Renal cortex interstitium (tissue), 11 donors: ENCODE data around the gene PRKAA2. TPM values are rescaled to one million over a fixed set of nuclear protein-coding genes. Genes with fewer than 3 reads are reported as not detected.
A peak's percentile ranks its signal among the peaks of the same experiment; 100 is the strongest.

ENCODE experiments used
- DNase-seq, 11 donors: peaks; one replicate each; pipeline ENCODE4 v3.0.0-alpha.2; 2013; ENCODE audit warnings: low read depth in 9 of 11, low spot score in 4 of 11; ENCODE audit errors: extremely low read depth in 1 of 11
- polyA plus RNA-seq, 3 donors: library from polyadenylated mRNA; unstranded; fragments of 120-200 nt; gene quantifications; one replicate each; pipeline ENCODE4 v1.2.1, GENCODE V29; 2013; ENCODE audit not compliant: insufficient read length in 3 of 3

The PRKAA2 gene
- polyA plus RNA-seq, 3 donors: 13.9 to 23.0 (median 18.9) TPM

- DNase-seq: peak in 7 of 11 donors; percentile 3 to 30 (median 14)
Measured at GRCh38 chr1:56645677-56646305, 677 bp downstream of the PRKAA2 start.

GRCh38 chr1:56646611-56647010 lies 1.5 kb downstream of the PRKAA2 start:
- no peak for DNase-seq

GRCh38 chr1:56647106-56647505 lies 2.0 kb downstream of the PRKAA2 start:
- no peak for DNase-seq

- DNase-seq: no peak
Measured at GRCh38 chr1:56648546-56648945, 3.4 kb downstream of the PRKAA2 start.

GRCh38 chr1:56654126-56654923 lies 9.2 kb downstream of the PRKAA2 start:
- no peak for DNase-seq

GRCh38 chr1:56655991-56656613 lies 11.0 kb downstream of the PRKAA2 start:
- DNase-seq: no peak

GRCh38 chr1:56658254-56658653 lies 13.1 kb downstream of the PRKAA2 start:
- no peak for DNase-seq

- no peak for DNase-seq
Measured at GRCh38 chr1:56660293-56660692, 15.2 kb downstream of the PRKAA2 start.

GRCh38 chr1:56663846-56664245 lies 18.7 kb downstream of the PRKAA2 start:
- no peak for DNase-seq

GRCh38 chr1:56665384-56665783 lies 20.3 kb downstream of the PRKAA2 start:
- DNase-seq: no peak

GRCh38 chr1:56666112-56666608 lies 21.0 kb downstream of the PRKAA2 start:
- no peak for DNase-seq

GRCh38 chr1:56670350-56670749 lies 25.2 kb downstream of the PRKAA2 start:
- DNase-seq: no peak

GRCh38 chr1:56671085-56671484 lies 26.0 kb downstream of the PRKAA2 start:
- DNase-seq: no peak

GRCh38 chr1:56671542-56671941 lies 26.4 kb downstream of the PRKAA2 start:
- no peak for DNase-seq

GRCh38 chr1:56672579-56672978 lies 27.5 kb downstream of the PRKAA2 start:
- no peak for DNase-seq

- no peak for DNase-seq
Measured at GRCh38 chr1:56675763-56676162, 30.6 kb downstream of the PRKAA2 start.

- no peak for DNase-seq
Measured at GRCh38 chr1:56676571-56677035, 31.5 kb downstream of the PRKAA2 start.

- DNase-seq: no peak
Measured at GRCh38 chr1:56683569-56683968, 38.5 kb downstream of the PRKAA2 start.

- no peak for DNase-seq
Measured at GRCh38 chr1:56686169-56686568, 41.1 kb downstream of the PRKAA2 start.

- no peak for DNase-seq
Measured at GRCh38 chr1:56688522-56689026, 43.5 kb downstream of the PRKAA2 start.
